ENCODE data around the gene LMO3. TPM values are rescaled to one million over a fixed set of nuclear protein-coding genes. Genes with fewer than 3 reads are reported as not detected.

The LMO3 gene
- 16.4 and 16.7 TPM in 2 replicates for total RNA-seq (2021; fragmentation: NEBNext Ultra II Directional; extraction: Animal tissue kit (Norgen Biotek cat#: 25700))
- polyA plus RNA-seq (2011; rRNA removed): 4.6 and 4.7 TPM in 2 replicates
- 6.3 TPM for polyA plus RNA-seq (2011; cell fraction: cytosol; rRNA removed)
- 4.7 TPM for polyA plus RNA-seq (2011; cell fraction: nucleus; rRNA removed)
- polyA plus RNA-seq (2012, experiment 1 of 2): 4.2 to 5.6 TPM (median 4.6 TPM) in 4 replicates
- polyA plus RNA-seq (2012, experiment 2 of 2): 0.47 TPM
- polyA plus RNA-seq (2013, experiment 1 of 2): 12.6 TPM
- polyA plus RNA-seq (2013, experiment 2 of 2): 12.0 TPM
- 17.9 and 21.8 TPM in 2 replicates for polyA minus RNA-seq (2011; rRNA and poly(A)+ RNA removed)
- 8.0 TPM for polyA minus RNA-seq (2011; cell fraction: cytosol; rRNA and poly(A)+ RNA removed)
- polyA minus RNA-seq (2011; cell fraction: nucleus; rRNA and poly(A)+ RNA removed): 13.8 TPM
- long read RNA-seq, experiment 1, partial matches to known transcripts: 0 of 13 reads
- long read RNA-seq, experiment 1, other reads (novel, unspliced or antisense): 11 of 13 reads
- long read RNA-seq, experiment 2, partial matches to known transcripts: 1 of 6 reads
- long read RNA-seq, experiment 2, other reads (novel, unspliced or antisense): 2 of 6 reads

DNA sequence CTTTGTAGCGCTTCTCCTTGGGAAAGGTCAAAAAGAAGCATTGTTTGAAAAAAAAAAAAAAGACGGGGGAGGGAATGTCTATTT lies at the start of gene LMO3:
Gene LMO3 (minus strand): TSS at position 46 of the 84 bp plus-strand sequence. CDS start 5,302 bp downstream, outside the sequence.
- TF ChIP-seq CHD1 (IDR thresholded peaks at IDR 0.05; ENCODE audit: low read depth, low read length) (no peak), EZH2 (IDR thresholded peaks at IDR 0.05; ENCODE audit: low read depth, low read length, severe bottlenecking) (no peak), SP2 (IDR thresholded peaks at IDR 0.05; ENCODE audit: low read length) (no peak), CBX8 (IDR thresholded peaks at IDR 0.05; ENCODE audit: borderline replicate concordance, low read depth, low read length) (no peak), CHD2 (IDR thresholded peaks at IDR 0.05; ENCODE audit: low read length) (no peak), RXRA (IDR thresholded peaks at IDR 0.05; ENCODE audit: insufficient read depth, low read depth, low read length) (no peak)
- H3K18ac ChIP-seq (ENCODE audit: extremely low read depth, low read length): peak within 1 kb of the TSS; percentile 28; the same call in 1 of the 2 replicates
- no peak within 1 kb of the TSS for H2BK120ac ChIP-seq (replicated peaks; ENCODE audit: low read depth, low read length)
- H3K14ac ChIP-seq (ENCODE audit: insufficient read length): no peak within 1 kb of the TSS
- H3K79me2 ChIP-seq (ENCODE audit: control insufficient read depth in 1 of 2, insufficient read depth in 2 of 2, low read length in 2 of 2): no peaks in the 10 kb centered on the region; a peak in 1 of 4 replicates
- H3K9ac ChIP-seq (replicated peaks in 1 of 4; ENCODE audit: extremely low read depth in 1 of 4, low read depth in 3 of 4, low read length in 3 of 4): no peak within 1 kb of the TSS; a peak in 2 of 7 replicates
- no peak for FAIRE-seq
- WGBS, 2 experiments (ENCODE audit: extremely low coverage in 1 of 2, insufficient coverage in 1 of 2, insufficient read length in 1 of 2, insufficient replicate concordance in 2 of 2, low coverage in 1 of 2, low lambda C conversion rate in 2 of 2, missing lambda C conversion rate in 1 of 2): 0% methylated on average over 2 of the region's 2 CpGs; no CpG with 5 or more reads in 1 of the 2 experiments
- ChIA-PET CTCF (ENCODE audit: partially characterized antibody) (interaction anchor here (0.7 to 1.9 kb wide), 3 partner anchors 9 to 1158 kb away, joined by 3 to 7 read pairs (median 5); no protein-coding TSS in a partner anchor), POLR2A (ENCODE audit: partially characterized antibody) (interaction anchor here (0.9 to 1.0 kb wide), 2 partner anchors 15 to 17 kb away, joined by 3 to 4 read pairs; no protein-coding TSS in a partner anchor)
- no peaks in the 10 kb centered on the region for H3K9me3 ChIP-seq (ENCODE audit: insufficient read depth in 2 of 2, low read depth in 1 of 2, low read length in 1 of 2)
- H3K4ac ChIP-seq (replicated peaks; ENCODE audit: insufficient read length, low read depth, low read length): peak within 1 kb of the TSS; percentile 35
- no peak within 1 kb of the TSS for H2BK15ac ChIP-seq (ENCODE audit: low read length)
- peaks cover 18% of the 10 kb centered on the region for H3K23me2 ChIP-seq (ENCODE audit: low read depth, low read length)
- peak within 1 kb of the TSS; percentile 57 to 72 (median 66) for H3K4me3 ChIP-seq (ENCODE audit: extremely low read depth in 1 of 4, insufficient read depth in 2 of 4, low read depth in 3 of 4, low read length in 4 of 4)
- no peaks in the 10 kb centered on the region for H3K36me3 ChIP-seq (ENCODE audit: control insufficient read depth in 2 of 4, insufficient read depth in 4 of 4, low read length in 3 of 4)
- peak within 1 kb of the TSS; percentile 32; the same call in 1 of the 2 replicates for H2BK5ac ChIP-seq (ENCODE audit: low read depth, low read length)
- H3K56ac ChIP-seq (replicated peaks; ENCODE audit: insufficient read length, low read depth, low read length): no peak within 1 kb of the TSS
- H3K27ac ChIP-seq (ENCODE audit: low read depth, low read length): no peak within 1 kb of the TSS
- H3K79me1 ChIP-seq (ENCODE audit: low read depth, low read length): no peaks in the 10 kb centered on the region
- no peak within 1 kb of the TSS for H4K5ac ChIP-seq (ENCODE audit: insufficient read length, low read depth, low read length)
- peaks cover 12 to 32% (median 18%) of the 10 kb centered on the region in 4 experiments; a peak in 6 of 7 replicates for H3K4me1 ChIP-seq (replicated peaks in 1 of 4; ENCODE audit: control insufficient read depth in 3 of 4, insufficient read depth in 4 of 4, low read length in 3 of 4)
- no peaks in the 10 kb centered on the region for H4K20me1 ChIP-seq (replicated peaks in 1 of 2; ENCODE audit: control insufficient read depth in 1 of 2, insufficient read depth in 2 of 2, low read length in 2 of 2)
- peak within 1 kb of the TSS; percentile 39 for H4K91ac ChIP-seq (replicated peaks; ENCODE audit: insufficient read length, low read length)
- no peak for DNase-seq (ENCODE audit: low read depth in 1 of 2, low spot score in 2 of 2)
- H2BK12ac ChIP-seq (ENCODE audit: low read depth, low read length): peak within 1 kb of the TSS; percentile 92; the same call in 1 of the 2 replicates
- peaks cover 0 to 40% (median 17%) of the 10 kb centered on the region in 4 experiments; a peak in 5 of 7 replicates for H3K27me3 ChIP-seq (replicated peaks in 1 of 4; ENCODE audit: control insufficient read depth in 3 of 4, extremely low read depth in 1 of 4, insufficient read depth in 3 of 4, low read length in 3 of 4)
- H4K8ac ChIP-seq (ENCODE audit: extremely low read depth, insufficient read depth, low read length): no peak within 1 kb of the TSS
- H3K4me2 ChIP-seq (ENCODE audit: insufficient read depth in 1 of 2, low read depth in 2 of 2, low read length in 2 of 2): peak within 1 kb of the TSS; percentile 84 to 95
- no peak within 1 kb of the TSS for H3K23ac ChIP-seq (ENCODE audit: insufficient read length)
- no peak within 1 kb of the TSS for H2BK20ac ChIP-seq (ENCODE audit: low read length)
- H2AFZ ChIP-seq (ENCODE audit: low read length): peak within 1 kb of the TSS; percentile 61; the same call in 1 of the 2 replicates
- H2AK5ac ChIP-seq (ENCODE audit: low read depth, low read length): no peak within 1 kb of the TSS

Measured in H1 (cell line).